GM21825 (cell line): ENCODE results near the gene ZCCHC3.

ENCODE experiments used
- ATAC-seq: cut with Tn5 transposase; IDR thresholded peaks from one replicate; pipeline ENCODE4 v1.9.1; 2021; ENCODE audit warnings: mild to moderate bottlenecking, moderate library complexity; ENCODE audit not compliant: unreplicated experiment

The ZCCHC3 gene

GRCh38 chr20:311609-312008 lies 14.2 kb downstream of the ZCCHC3 start:
- ATAC-seq: no peak

- ATAC-seq: no peak
These were observed 14.7 kb downstream of the ZCCHC3 start for GRCh38 chr20:312067-312466.

- ATAC-seq: no peak
These were observed 15.5 kb downstream of the ZCCHC3 start for GRCh38 chr20:312866-313265.

GRCh38 chr20:313402-313801 lies 16.0 kb downstream of the ZCCHC3 start:
- no peak for ATAC-seq

- ATAC-seq: no peak
These were observed 16.6 kb downstream of the ZCCHC3 start for GRCh38 chr20:313948-314347.

GRCh38 chr20:316316-317068 lies 19.1 kb downstream of the ZCCHC3 start:
- no peak for ATAC-seq

GRCh38 chr20:324177-325044 lies 27.0 kb downstream of the ZCCHC3 start:
- ATAC-seq: peak; percentile 49

- peak; percentile 68 for ATAC-seq
These were observed 27.9 kb downstream of the ZCCHC3 start, which contains the start of gene SOX12 for GRCh38 chr20:325045-325888. SOX12 (plus strand) TSS chr20:325552; CDS start chr20:325925, 373 bp downstream.

- no peak for ATAC-seq
These were observed 28.7 kb downstream of the ZCCHC3 start for GRCh38 chr20:325889-326644.

- ATAC-seq: no peak
These were observed 29.3 kb downstream of the ZCCHC3 start for GRCh38 chr20:326645-327185.

GRCh38 chr20:327186-328026 lies 30.0 kb downstream of the ZCCHC3 start:
- ATAC-seq: peak; percentile 18

- no peak for ATAC-seq
These were observed 30.9 kb downstream of the ZCCHC3 start for GRCh38 chr20:328027-328974.

GRCh38 chr20:328975-329695 lies 31.8 kb downstream of the ZCCHC3 start:
- no peak for ATAC-seq

- no peak for ATAC-seq
These were observed 32.5 kb downstream of the ZCCHC3 start for GRCh38 chr20:329851-330232.

- no peak for ATAC-seq
These were observed 33.1 kb downstream of the ZCCHC3 start for GRCh38 chr20:330233-331149.

GRCh38 chr20:334578-334977 lies 37.2 kb downstream of the ZCCHC3 start:
- no peak for ATAC-seq
